Stimulated activated CD4-positive, alpha-beta T cell treated with anti-CD3 and anti-CD28 coated beads, Interleukin-4, amount 100 ng/mL, for 24 hours (primary cell): ENCODE measurements around the gene CSNK1G3.
"Not testable (repeated sequence)": the region's sequence is repeated elsewhere in the genome, so short reads cannot be mapped to it uniquely, and the experiment has no call there.

ENCODE experiments used
- DNase-seq: peaks from one replicate; pipeline ENCODE4 v3.0.0-alpha.2; 2020

Gene CSNK1G3

GRCh38 chr5:123511648-123512605 lies at the start of gene CSNK1G3:
Gene CSNK1G3 (plus strand): TSS chr5:123512177. CDS start chr5:123545664, 33,487 bp downstream.
- peak; percentile 94 for DNase-seq

GRCh38 chr5:123466839-123467238 lies 45.1 kb upstream of the CSNK1G3 start:
- DNase-seq, result not testable (repeated sequence)

GRCh38 chr5:123471385-123471784 lies 40.6 kb upstream of the CSNK1G3 start:
- DNase-seq, result no peak

GRCh38 chr5:123472150-123472924 lies 39.6 kb upstream of the CSNK1G3 start:
- DNase-seq, result no peak

- DNase-seq, result no peak
Measured at GRCh38 chr5:123474228-123474627, 37.7 kb upstream of the CSNK1G3 start.

GRCh38 chr5:123476731-123477130 lies 35.2 kb upstream of the CSNK1G3 start:
- DNase-seq, result no peak

- no peak for DNase-seq
Measured at GRCh38 chr5:123478546-123478945, 33.4 kb upstream of the CSNK1G3 start.

- no peak for DNase-seq
Measured at GRCh38 chr5:123482258-123482657, 29.7 kb upstream of the CSNK1G3 start.

- no peak for DNase-seq
Measured at GRCh38 chr5:123483446-123484077, 28.4 kb upstream of the CSNK1G3 start.

GRCh38 chr5:123485275-123485674 lies 26.7 kb upstream of the CSNK1G3 start:
- DNase-seq, result no peak

GRCh38 chr5:123486951-123487655 lies 24.9 kb upstream of the CSNK1G3 start:
- DNase-seq, result no peak

GRCh38 chr5:123490974-123491373 lies 21.0 kb upstream of the CSNK1G3 start:
- no peak for DNase-seq

GRCh38 chr5:123495211-123495610 lies 16.8 kb upstream of the CSNK1G3 start:
- not testable (repeated sequence) for DNase-seq

- no peak for DNase-seq
Measured at GRCh38 chr5:123496892-123497291, 15.1 kb upstream of the CSNK1G3 start.

- DNase-seq, result no peak
Measured at GRCh38 chr5:123500471-123500870, 11.5 kb upstream of the CSNK1G3 start.

GRCh38 chr5:123502120-123502519 lies 9.9 kb upstream of the CSNK1G3 start:
- DNase-seq, result no peak

GRCh38 chr5:123503299-123503698 lies 8.7 kb upstream of the CSNK1G3 start:
- no peak for DNase-seq

- DNase-seq, result no peak
Measured at GRCh38 chr5:123505633-123506032, 6.3 kb upstream of the CSNK1G3 start.

- no peak for DNase-seq
Measured at GRCh38 chr5:123508441-123508840, 3.5 kb upstream of the CSNK1G3 start.

GRCh38 chr5:123511290-123511647 lies 708 bp upstream of the CSNK1G3 start:
- DNase-seq, result no peak

GRCh38 chr5:123512611-123513461 lies 859 bp downstream of the CSNK1G3 start:
- DNase-seq, result peak; percentile 43
